ENCODE measurements around the gene WWOX. TPM values are rescaled to one million over a fixed set of nuclear protein-coding genes. Genes with fewer than 3 reads are reported as not detected.

Gene WWOX
- total and polyA plus RNA-seq, 2 of the 13 experiments (the other 11 are each of a cell fraction or from before 2014, with no cell fraction given), result 9.1 to 37.4 TPM

DNA sequence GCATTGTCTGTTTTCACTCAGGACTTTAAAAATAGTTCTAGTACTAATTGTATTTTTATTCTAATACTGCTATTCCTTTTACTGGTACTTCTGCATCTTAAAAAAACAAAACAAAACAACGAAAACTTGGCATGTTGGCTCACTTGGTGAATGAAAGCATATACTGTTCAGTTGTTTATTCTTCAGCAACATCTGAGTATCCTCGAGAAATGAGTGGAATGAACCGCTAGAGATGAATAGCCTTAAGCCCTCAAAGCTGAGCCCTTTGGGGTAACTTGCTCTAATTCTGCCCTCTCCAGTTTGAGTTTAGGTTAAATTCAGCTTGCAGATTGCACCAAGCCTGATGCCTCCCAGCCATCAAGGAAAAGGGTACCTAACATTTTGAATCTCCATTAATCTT lies 126.5 kb downstream of the WWOX start:
- H2AFZ ChIP-seq (ENCODE audit: low read length), result no peak overlapping the region
- H3K79me2 ChIP-seq (ENCODE audit: insufficient read depth, low read length), result no peaks in the 10 kb centered on the region
- DNase-seq (ENCODE audit: low spot score) (no peak), FAIRE-seq (no peak), ATAC-seq (no peak)
- 85% methylated on average over 3 of the region's 3 CpGs for WGBS (ENCODE audit: low lambda C conversion rate)
- H3K9ac ChIP-seq (ENCODE audit: insufficient read depth, low read depth, low read length), result no peak overlapping the region
- TF ChIP-seq ARHGAP35 (CRISPR knock-in tag; IDR thresholded peaks at IDR 0.05; ENCODE audit: borderline replicate concordance), result no peak
- TF ChIP-seq RELA (CRISPR knock-in tag; IDR thresholded peaks at IDR 0.05), result no peak
- TF ChIP-seq PHB2 (IDR thresholded peaks at IDR 0.05; ENCODE audit: partially characterized antibody), result no peak
- TF ChIP-seq BHLHE40 (IDR thresholded peaks at IDR 0.05; ENCODE audit: low read length), result no peak
- TF ChIP-seq RNF2 (conservative IDR thresholded peaks at IDR 0.05; ENCODE audit: low read depth), result no peak
- TF ChIP-seq SCMH1 (CRISPR knock-in tag; IDR thresholded peaks at IDR 0.05; ENCODE audit: borderline replicate concordance), result no peak
- TF ChIP-seq, protein P1, sequence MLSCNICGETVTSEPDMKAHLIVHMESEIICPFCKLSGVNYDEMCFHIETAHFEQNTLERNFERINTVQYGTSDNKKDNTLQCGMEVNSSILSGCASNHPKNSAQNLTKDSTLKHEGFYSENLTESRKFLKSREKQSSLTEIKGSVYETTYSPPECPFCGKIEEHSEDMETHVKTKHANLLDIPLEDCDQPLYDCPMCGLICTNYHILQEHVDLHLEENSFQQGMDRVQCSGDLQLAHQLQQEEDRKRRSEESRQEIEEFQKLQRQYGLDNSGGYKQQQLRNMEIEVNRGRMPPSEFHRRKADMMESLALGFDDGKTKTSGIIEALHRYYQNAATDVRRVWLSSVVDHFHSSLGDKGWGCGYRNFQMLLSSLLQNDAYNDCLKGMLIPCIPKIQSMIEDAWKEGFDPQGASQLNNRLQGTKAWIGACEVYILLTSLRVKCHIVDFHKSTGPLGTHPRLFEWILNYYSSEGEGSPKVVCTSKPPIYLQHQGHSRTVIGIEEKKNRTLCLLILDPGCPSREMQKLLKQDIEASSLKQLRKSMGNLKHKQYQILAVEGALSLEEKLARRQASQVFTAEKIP (CRISPR knock-in tag; IDR thresholded peaks at IDR 0.05; ENCODE audit: borderline replicate concordance), result no peak
- TF ChIP-seq ZFP36 (IDR thresholded peaks at IDR 0.05; ENCODE audit: borderline replicate concordance, low read depth, low read length, partially characterized antibody), result no peak
- no peak for TF ChIP-seq ZNF235 (CRISPR knock-in tag; IDR thresholded peaks at IDR 0.05; ENCODE audit: borderline replicate concordance)
- no peak for TF ChIP-seq MIER2 (CRISPR knock-in tag; IDR thresholded peaks at IDR 0.05)
- no peak for TF ChIP-seq SRSF4 (IDR thresholded peaks at IDR 0.05; ENCODE audit: low read depth, low read length, poor library complexity, severe bottlenecking)
- TF ChIP-seq PRMT3 (CRISPR knock-in tag; IDR thresholded peaks at IDR 0.05; ENCODE audit: borderline replicate concordance, low read depth), result no peak
- no peak for TF ChIP-seq GABPA (IDR thresholded peaks at IDR 0.05; ENCODE audit: low read depth, low read length)
- TF ChIP-seq GABPA (CRISPR knock-in tag; IDR thresholded peaks at IDR 0.05; ENCODE audit: low read depth), result no peak
- ChIA-PET POLR2A (no interaction called here), CTCF (ENCODE audit: low intra/inter-chr PET ratio, low total read pairs) (no interaction called here)
- BruUV-seq (replicated peaks), result no TSS peak
- in situ Hi-C loops (cut with HindIII; ENCODE audit: extremely low pct_ligation_motif_present, low pct_unique_long_range_greater_than_20kb), result loop anchor here (25.0 kb wide), 2 partner anchors 811 to 1386 kb away; partner anchors contain the start of gene MAF
- H3K4me1 ChIP-seq (ENCODE audit: insufficient read depth, low read length), result peaks cover 26% of the 10 kb centered on the region
- no peaks in the 10 kb centered on the region for H3K27me3 ChIP-seq (ENCODE audit: control insufficient read depth in 1 of 2, insufficient read depth in 2 of 2, low read length in 2 of 2)
- H3K36me3 ChIP-seq (replicated peaks in 1 of 2; ENCODE audit: control insufficient read depth in 1 of 2, insufficient read depth in 2 of 2, low read length in 2 of 2), result no peaks in the 10 kb centered on the region
- no peak overlapping the region for H3K4me2 ChIP-seq (ENCODE audit: low read depth, low read length)
- H4K20me1 ChIP-seq (ENCODE audit: insufficient read depth, low read length), result no peaks in the 10 kb centered on the region
- no peak overlapping the region for H3K27ac ChIP-seq (ENCODE audit: extremely low read length, insufficient read depth, low read length)
- intact Hi-C loops (cut with micrococcal nuclease; ENCODE audit: unreplicated experiment), result loop anchor here (2.0 to 5.0 kb wide), 3 partner anchors 103 to 1036 kb away; no protein-coding TSS in a partner anchor
- no peaks in the 10 kb centered on the region for H3K9me3 ChIP-seq (ENCODE audit: low read length)
- H3K4me3 ChIP-seq (replicated peaks in 1 of 3; ENCODE audit: insufficient read depth in 1 of 3, low read depth in 2 of 3, low read length in 3 of 3), result no peak overlapping the region
